ENCODE data around the gene SULT1B1.

DNA sequence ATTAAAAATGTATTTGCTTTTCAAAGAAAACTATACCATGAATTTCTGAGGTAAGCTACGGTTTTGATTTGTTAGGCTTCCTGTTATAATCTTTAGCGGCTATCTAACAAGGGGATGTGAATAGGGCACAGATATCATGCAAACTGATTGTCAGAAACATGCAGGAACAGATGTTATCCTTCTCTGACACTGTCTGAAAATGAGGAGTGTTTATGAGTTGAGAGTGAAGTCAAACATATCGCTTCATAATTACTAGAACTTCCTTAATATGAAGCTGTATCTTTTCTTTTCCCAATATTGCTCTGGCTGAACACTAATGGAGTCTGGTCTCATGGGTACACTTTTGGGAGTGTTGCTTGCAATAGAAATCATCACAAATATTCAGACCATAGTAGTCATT, 16.3 kb upstream of the SULT1B1 start:
- no peak for TF ChIP-seq RELA (CRISPR knock-in tag; IDR thresholded peaks at IDR 0.05; ENCODE audit: borderline replicate concordance)
- no peak for TF ChIP-seq USF2 (CRISPR knock-in tag; IDR thresholded peaks at IDR 0.05)
- TF ChIP-seq, protein P1, sequence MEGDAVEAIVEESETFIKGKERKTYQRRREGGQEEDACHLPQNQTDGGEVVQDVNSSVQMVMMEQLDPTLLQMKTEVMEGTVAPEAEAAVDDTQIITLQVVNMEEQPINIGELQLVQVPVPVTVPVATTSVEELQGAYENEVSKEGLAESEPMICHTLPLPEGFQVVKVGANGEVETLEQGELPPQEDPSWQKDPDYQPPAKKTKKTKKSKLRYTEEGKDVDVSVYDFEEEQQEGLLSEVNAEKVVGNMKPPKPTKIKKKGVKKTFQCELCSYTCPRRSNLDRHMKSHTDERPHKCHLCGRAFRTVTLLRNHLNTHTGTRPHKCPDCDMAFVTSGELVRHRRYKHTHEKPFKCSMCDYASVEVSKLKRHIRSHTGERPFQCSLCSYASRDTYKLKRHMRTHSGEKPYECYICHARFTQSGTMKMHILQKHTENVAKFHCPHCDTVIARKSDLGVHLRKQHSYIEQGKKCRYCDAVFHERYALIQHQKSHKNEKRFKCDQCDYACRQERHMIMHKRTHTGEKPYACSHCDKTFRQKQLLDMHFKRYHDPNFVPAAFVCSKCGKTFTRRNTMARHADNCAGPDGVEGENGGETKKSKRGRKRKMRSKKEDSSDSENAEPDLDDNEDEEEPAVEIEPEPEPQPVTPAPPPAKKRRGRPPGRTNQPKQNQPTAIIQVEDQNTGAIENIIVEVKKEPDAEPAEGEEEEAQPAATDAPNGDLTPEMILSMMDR (IDR thresholded peaks at IDR 0.05): no peak
- no peak for TF ChIP-seq EMX1 (CRISPR knock-in tag; IDR thresholded peaks at IDR 0.05)
- TF ChIP-seq STAT6 (CRISPR knock-in tag; conservative IDR thresholded peaks at IDR 0.05; ENCODE audit: low read depth): no peak
- TF ChIP-seq NFYB (CRISPR knock-in tag; conservative IDR thresholded peaks at IDR 0.05; ENCODE audit: low read depth): no peak
- no peak for TF ChIP-seq ATF1 (CRISPR knock-in tag; IDR thresholded peaks at IDR 0.05)
- no peak for TF ChIP-seq MLX (CRISPR knock-in tag; IDR thresholded peaks at IDR 0.05)
- TF ChIP-seq ELF4 (CRISPR knock-in tag; IDR thresholded peaks at IDR 0.05; ENCODE audit: low read depth): no peak
- no peak for TF ChIP-seq GABPB1 (CRISPR knock-in tag; IDR thresholded peaks at IDR 0.05)
- no peak for TF ChIP-seq ZNF121 (CRISPR knock-in tag; IDR thresholded peaks at IDR 0.05)

Measured in WTC11 (cell line).